WTC11 (cell line): Measurements from ENCODE around the gene BRI3BP. TPM values are rescaled to one million over a fixed set of nuclear protein-coding genes. Genes with fewer than 3 reads are reported as not detected.

Source experiments
- ATAC-seq: fragments of 200-7000 bp; cut with Tn5 transposase; 2 replicates; pipeline ENCODE4 v1.10.0; 2021; ENCODE audit warnings: mild to moderate bottlenecking, moderate library complexity
- CTCF ChIA-PET: fragments of 300-600 bp; sonication (Branson Sonifier 250); formaldehyde crosslinking; loops from one replicate; lab custom pipeline; 2021; ENCODE audit warnings: antibody characterized with exemption; lab: Charles Lee
- POLR2A ChIA-PET: fragments of 350-600 bp; sonication (Branson Sonifier 250); formaldehyde crosslinking; loops from one replicate; lab custom pipeline; 2021; ENCODE audit warnings: antibody characterized with exemption; lab: Charles Lee
- DNase-seq: peaks from one replicate; pipeline ENCODE4 v3.0.0; 2021; ENCODE audit warnings: low spot score
- H3K27ac Mint-ChIP-seq: 2 replicates; pipeline ENCODE4 v1.8.0; 2021; ENCODE audit warnings: mixed read lengths
- H3K27me3 Mint-ChIP-seq: 2 replicates; pipeline ENCODE4 v1.8.0; 2021; ENCODE audit warnings: low read depth, mild to moderate bottlenecking, moderate library complexity, mixed read lengths
- H3K36me3 Mint-ChIP-seq: 2 replicates; pipeline ENCODE4 v1.8.0; 2021; ENCODE audit warnings: mixed read lengths
- H3K4me1 Mint-ChIP-seq: 2 replicates; pipeline ENCODE4 v1.8.0; 2022; ENCODE audit warnings: mixed read lengths
- H3K4me3 Mint-ChIP-seq: 2 replicates; pipeline ENCODE4 v1.8.0; 2021; ENCODE audit warnings: mild to moderate bottlenecking, moderate library complexity, mixed read lengths
- H3K9me3 Mint-ChIP-seq: 2 replicates; pipeline ENCODE4 v1.8.0; 2021; ENCODE audit warnings: mixed read lengths
- ATF1 ChIP-seq: sonication (generic); formaldehyde crosslinking; IDR thresholded peaks from 2 replicates; pipeline ENCODE4 v1.8.1; 2023; ENCODE audit warnings: mild to moderate bottlenecking, moderate library complexity, missing genetic modification reagents
- ATF3 ChIP-seq: sonication (generic); formaldehyde crosslinking; conservative IDR thresholded peaks from 2 replicates; pipeline ENCODE4 v1.8.1; 2022; ENCODE audit warnings: mild to moderate bottlenecking, missing genetic modification reagents
- CREB1 ChIP-seq: sonication (generic); formaldehyde crosslinking; IDR thresholded peaks from 2 replicates; pipeline ENCODE4 v1.8.0; 2023; ENCODE audit warnings: mild to moderate bottlenecking, missing genetic modification reagents
- CREM ChIP-seq: sonication (generic); formaldehyde crosslinking; IDR thresholded peaks from 2 replicates; pipeline ENCODE4 v1.8.1; 2022; ENCODE audit warnings: mild to moderate bottlenecking, missing genetic modification reagents, moderate library complexity
- ESRRA ChIP-seq: sonication (generic); formaldehyde crosslinking; IDR thresholded peaks from 2 replicates; pipeline ENCODE4 v1.8.1; 2022; ENCODE audit warnings: mild to moderate bottlenecking, missing genetic modification reagents, borderline replicate concordance
- FOXJ3 ChIP-seq: sonication (generic); formaldehyde crosslinking; IDR thresholded peaks from 2 replicates; pipeline ENCODE4 v1.9.0; 2021; ENCODE audit warnings: missing genetic modification reagents, mild to moderate bottlenecking, borderline replicate concordance
- KAT7 ChIP-seq: sonication (generic); formaldehyde crosslinking; IDR thresholded peaks from 2 replicates; pipeline ENCODE4 v1.8.1; 2023; ENCODE audit warnings: missing genetic modification reagents, mild to moderate bottlenecking, borderline replicate concordance
- NFE2L1 ChIP-seq: sonication (generic); formaldehyde crosslinking; IDR thresholded peaks from 2 replicates; pipeline ENCODE4 v1.8.1; 2023; ENCODE audit warnings: missing genetic modification reagents
- OVOL2 ChIP-seq: fragments of 250-450 bp; sonication (Bioruptor Pico); IDR thresholded peaks from 2 replicates; pipeline ENCODE4 v1.9.0; 2021; ENCODE audit warnings: mild to moderate bottlenecking, borderline replicate concordance
- PRRX2 ChIP-seq: fragments of 250-450 bp; sonication (Bioruptor Pico); IDR thresholded peaks from 2 replicates; pipeline ENCODE4 v1.8.0; 2021; ENCODE audit warnings: mild to moderate bottlenecking
- SMAD4 ChIP-seq: sonication (generic); formaldehyde crosslinking; IDR thresholded peaks from 2 replicates; pipeline ENCODE4 v1.8.0; 2022; ENCODE audit warnings: mild to moderate bottlenecking, missing genetic modification reagents
- ZBTB43 ChIP-seq: sonication (generic); formaldehyde crosslinking; IDR thresholded peaks from 2 replicates; pipeline ENCODE4 v1.8.1; 2023; ENCODE audit warnings: mild to moderate bottlenecking, missing genetic modification reagents
- ZNF416 ChIP-seq: fragments of 250-450 bp; sonication (Bioruptor Pico); IDR thresholded peaks from 2 replicates; pipeline ENCODE4 v1.9.0; 2021; ENCODE audit warnings: mild to moderate bottlenecking, inconsistent platforms
- ZNF423 ChIP-seq: fragments of 250-450 bp; sonication (Bioruptor Pico); IDR thresholded peaks from 2 replicates; pipeline ENCODE4 v2.1.2; 2022; ENCODE audit warnings: mild to moderate bottlenecking, moderate library complexity
- total RNA-seq: library from RNA; stranded (reverse); gene quantifications from 3 replicates; pipeline ENCODE4 v1.2.3, GENCODE V29; 2021
- TF ChIP-seq, protein P1 (sequence below): sonication (generic); formaldehyde crosslinking; IDR thresholded peaks from 2 replicates; pipeline ENCODE4 v1.8.1; 2023; ENCODE audit warnings: mild to moderate bottlenecking, moderate library complexity, missing genetic modification reagents
- TF ChIP-seq, protein P2 (sequence below): sonication (generic); formaldehyde crosslinking; IDR thresholded peaks from 2 replicates; pipeline ENCODE4 v1.8.0; 2022; ENCODE audit warnings: mild to moderate bottlenecking, missing genetic modification reagents
- TF ChIP-seq, protein P3 (sequence below): sonication (generic); formaldehyde crosslinking; IDR thresholded peaks from 2 replicates; pipeline ENCODE4 v1.8.0; 2022; ENCODE audit warnings: mild to moderate bottlenecking, missing genetic modification reagents
- TF ChIP-seq, protein P4 (sequence below): sonication (generic); formaldehyde crosslinking; IDR thresholded peaks from 2 replicates; pipeline ENCODE4 v1.8.1; 2023; ENCODE audit warnings: mild to moderate bottlenecking, missing genetic modification reagents
- TF ChIP-seq, protein P5 (sequence below): sonication (generic); formaldehyde crosslinking; IDR thresholded peaks from 2 replicates; pipeline ENCODE4 v1.8.1; 2022; ENCODE audit warnings: missing genetic modification reagents, borderline replicate concordance

The BRI3BP gene
- total RNA-seq, 1 experiment from 2014 or later, result 11.9 TPM

GRCh38 chr12:125049093-125049458 is 55.6 kb downstream of the BRI3BP start (continued):
- TF ChIP-seq, protein P1, sequence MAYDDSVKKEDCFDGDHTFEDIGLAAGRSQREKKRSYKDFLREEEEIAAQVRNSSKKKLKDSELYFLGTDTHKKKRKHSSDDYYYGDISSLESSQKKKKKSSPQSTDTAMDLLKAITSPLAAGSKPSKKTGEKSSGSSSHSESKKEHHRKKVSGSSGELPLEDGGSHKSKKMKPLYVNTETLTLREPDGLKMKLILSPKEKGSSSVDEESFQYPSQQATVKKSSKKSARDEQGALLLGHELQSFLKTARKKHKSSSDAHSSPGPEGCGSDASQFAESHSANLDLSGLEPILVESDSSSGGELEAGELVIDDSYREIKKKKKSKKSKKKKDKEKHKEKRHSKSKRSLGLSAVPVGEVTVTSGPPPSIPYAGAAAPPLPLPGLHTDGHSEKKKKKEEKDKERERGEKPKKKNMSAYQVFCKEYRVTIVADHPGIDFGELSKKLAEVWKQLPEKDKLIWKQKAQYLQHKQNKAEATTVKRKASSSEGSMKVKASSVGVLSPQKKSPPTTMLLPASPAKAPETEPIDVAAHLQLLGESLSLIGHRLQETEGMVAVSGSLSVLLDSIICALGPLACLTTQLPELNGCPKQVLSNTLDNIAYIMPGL, result no peak
- no peak for TF ChIP-seq ZBTB43 (CRISPR knock-in tag)
- TF ChIP-seq, all 79 proteins: peak for 0

GRCh38 chr12:125050446-125050845 is 57.0 kb downstream of the BRI3BP start:
- ATAC-seq, result no peak
- H3K4me1 Mint-ChIP-seq, result peaks cover 5% of the 10 kb centered on the region; the same call in 1 of the 2 replicates
- H3K27ac Mint-ChIP-seq, result no peak overlapping the region
- peaks cover 5% of the 10 kb centered on the region; the same call in 1 of the 2 replicates for H3K36me3 Mint-ChIP-seq
- ChIA-PET CTCF (interaction anchor here (1.8 kb wide), 1 partner anchor 11 kb away, joined by 6 read pairs; no protein-coding TSS in a partner anchor), POLR2A (interaction anchor here (1.3 kb wide), 1 partner anchor 14 kb away, joined by 12 read pairs; the partner anchor contains the start of gene AACS)
- peak overlapping the region; percentile 12; the same call in 1 of the 2 replicates for H3K4me3 Mint-ChIP-seq
- DNase-seq, result no peak
- H3K9me3 Mint-ChIP-seq, result peaks cover 13% of the 10 kb centered on the region
- no peaks in the 10 kb centered on the region; the same call in 1 of the 2 replicates for H3K27me3 Mint-ChIP-seq
- TF ChIP-seq SMAD4 (CRISPR knock-in tag) (no peak), ATF1 (CRISPR knock-in tag) (no peak), ZNF423 (CRISPR knock-in tag) (no peak), CREM (CRISPR knock-in tag) (no peak), ESRRA (CRISPR knock-in tag) (no peak), ZNF416 (no peak)
- TF ChIP-seq, protein P2, sequence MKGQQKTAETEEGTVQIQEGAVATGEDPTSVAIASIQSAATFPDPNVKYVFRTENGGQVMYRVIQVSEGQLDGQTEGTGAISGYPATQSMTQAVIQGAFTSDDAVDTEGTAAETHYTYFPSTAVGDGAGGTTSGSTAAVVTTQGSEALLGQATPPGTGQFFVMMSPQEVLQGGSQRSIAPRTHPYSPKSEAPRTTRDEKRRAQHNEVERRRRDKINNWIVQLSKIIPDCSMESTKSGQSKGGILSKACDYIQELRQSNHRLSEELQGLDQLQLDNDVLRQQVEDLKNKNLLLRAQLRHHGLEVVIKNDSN (CRISPR knock-in tag), result no peak
- TF ChIP-seq, protein P3, sequence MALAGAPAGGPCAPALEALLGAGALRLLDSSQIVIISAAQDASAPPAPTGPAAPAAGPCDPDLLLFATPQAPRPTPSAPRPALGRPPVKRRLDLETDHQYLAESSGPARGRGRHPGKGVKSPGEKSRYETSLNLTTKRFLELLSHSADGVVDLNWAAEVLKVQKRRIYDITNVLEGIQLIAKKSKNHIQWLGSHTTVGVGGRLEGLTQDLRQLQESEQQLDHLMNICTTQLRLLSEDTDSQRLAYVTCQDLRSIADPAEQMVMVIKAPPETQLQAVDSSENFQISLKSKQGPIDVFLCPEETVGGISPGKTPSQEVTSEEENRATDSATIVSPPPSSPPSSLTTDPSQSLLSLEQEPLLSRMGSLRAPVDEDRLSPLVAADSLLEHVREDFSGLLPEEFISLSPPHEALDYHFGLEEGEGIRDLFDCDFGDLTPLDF (CRISPR knock-in tag), result no peak
- TF ChIP-seq, protein P4, sequence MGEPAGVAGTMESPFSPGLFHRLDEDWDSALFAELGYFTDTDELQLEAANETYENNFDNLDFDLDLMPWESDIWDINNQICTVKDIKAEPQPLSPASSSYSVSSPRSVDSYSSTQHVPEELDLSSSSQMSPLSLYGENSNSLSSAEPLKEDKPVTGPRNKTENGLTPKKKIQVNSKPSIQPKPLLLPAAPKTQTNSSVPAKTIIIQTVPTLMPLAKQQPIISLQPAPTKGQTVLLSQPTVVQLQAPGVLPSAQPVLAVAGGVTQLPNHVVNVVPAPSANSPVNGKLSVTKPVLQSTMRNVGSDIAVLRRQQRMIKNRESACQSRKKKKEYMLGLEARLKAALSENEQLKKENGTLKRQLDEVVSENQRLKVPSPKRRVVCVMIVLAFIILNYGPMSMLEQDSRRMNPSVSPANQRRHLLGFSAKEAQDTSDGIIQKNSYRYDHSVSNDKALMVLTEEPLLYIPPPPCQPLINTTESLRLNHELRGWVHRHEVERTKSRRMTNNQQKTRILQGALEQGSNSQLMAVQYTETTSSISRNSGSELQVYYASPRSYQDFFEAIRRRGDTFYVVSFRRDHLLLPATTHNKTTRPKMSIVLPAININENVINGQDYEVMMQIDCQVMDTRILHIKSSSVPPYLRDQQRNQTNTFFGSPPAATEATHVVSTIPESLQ (CRISPR knock-in tag), result no peak
- TF ChIP-seq, all 79 proteins: peak for 0

DNA sequence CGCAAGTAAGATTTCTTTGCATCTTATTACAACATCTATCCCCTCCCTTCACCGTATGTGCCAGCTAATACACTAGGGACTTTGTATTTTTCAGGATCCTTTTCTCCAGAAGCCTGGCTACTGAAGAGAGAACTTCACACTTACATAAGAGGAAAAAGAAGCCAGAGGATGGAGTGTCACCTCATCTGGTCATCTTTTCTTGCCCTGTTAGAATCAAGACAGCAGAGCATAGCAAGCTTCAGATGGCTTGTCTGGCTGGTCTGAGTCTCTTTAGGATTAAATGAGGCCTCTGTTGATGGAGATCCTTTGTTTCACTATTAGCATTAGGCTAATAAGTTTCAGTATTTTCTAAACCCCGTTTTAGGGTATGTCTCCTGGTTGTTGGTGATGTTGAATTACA is 57.4 kb downstream of the BRI3BP start:
- no peaks in the 10 kb centered on the region; the same call in 1 of the 2 replicates for H3K27me3 Mint-ChIP-seq
- no peak overlapping the region for H3K4me3 Mint-ChIP-seq
- TF ChIP-seq OVOL2 (CRISPR knock-in tag) (no peak), FOXJ3 (CRISPR knock-in tag) (no peak), ATF3 (CRISPR knock-in tag) (no peak), ZNF416 (no peak), KAT7 (CRISPR knock-in tag) (no peak), PRRX2 (CRISPR knock-in tag) (no peak), NFE2L1 (no peak), CREB1 (CRISPR knock-in tag) (no peak)
- TF ChIP-seq, protein P2 (CRISPR knock-in tag), result no peak
- TF ChIP-seq, protein P5, sequence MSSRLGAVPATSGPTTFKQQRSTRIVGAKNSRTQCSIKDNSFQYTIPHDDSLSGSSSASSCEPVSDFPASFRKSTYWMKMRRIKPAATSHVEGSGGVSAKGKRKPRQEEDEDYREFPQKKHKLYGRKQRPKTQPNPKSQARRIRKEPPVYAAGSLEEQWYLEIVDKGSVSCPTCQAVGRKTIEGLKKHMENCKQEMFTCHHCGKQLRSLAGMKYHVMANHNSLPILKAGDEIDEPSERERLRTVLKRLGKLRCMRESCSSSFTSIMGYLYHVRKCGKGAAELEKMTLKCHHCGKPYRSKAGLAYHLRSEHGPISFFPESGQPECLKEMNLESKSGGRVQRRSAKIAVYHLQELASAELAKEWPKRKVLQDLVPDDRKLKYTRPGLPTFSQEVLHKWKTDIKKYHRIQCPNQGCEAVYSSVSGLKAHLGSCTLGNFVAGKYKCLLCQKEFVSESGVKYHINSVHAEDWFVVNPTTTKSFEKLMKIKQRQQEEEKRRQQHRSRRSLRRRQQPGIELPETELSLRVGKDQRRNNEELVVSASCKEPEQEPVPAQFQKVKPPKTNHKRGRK (CRISPR knock-in tag), result no peak
- H3K9me3 Mint-ChIP-seq, result peaks cover 13% of the 10 kb centered on the region
- 0 out of 2 replicates have a peak overlapping the region, but pooled peaks have one; percentile 8 for H3K27ac Mint-ChIP-seq
- H3K36me3 Mint-ChIP-seq, result peaks cover 5% of the 10 kb centered on the region; the same call in 1 of the 2 replicates
- ATAC-seq (no peak), DNase-seq (no peak)
- ChIA-PET POLR2A (no interaction called here), CTCF (no interaction called here)
- H3K4me1 Mint-ChIP-seq, result peaks cover 5% of the 10 kb centered on the region; the same call in 1 of the 2 replicates
